Embryonic facial prominence (tissue), 1 donor: ENCODE data around the gene AGTR2.
A peak's percentile ranks its signal among the peaks of the same experiment; 100 is the strongest.
"Not testable (repeated sequence)": the region's sequence is repeated elsewhere in the genome, so short reads cannot be mapped to it uniquely, and the experiment has no call there.

Source experiments
- DNase-seq: peaks from one replicate; pipeline ENCODE4 v3.0.0-alpha.2; 2016; ENCODE audit errors: extremely low spot score

Gene AGTR2, protein sequence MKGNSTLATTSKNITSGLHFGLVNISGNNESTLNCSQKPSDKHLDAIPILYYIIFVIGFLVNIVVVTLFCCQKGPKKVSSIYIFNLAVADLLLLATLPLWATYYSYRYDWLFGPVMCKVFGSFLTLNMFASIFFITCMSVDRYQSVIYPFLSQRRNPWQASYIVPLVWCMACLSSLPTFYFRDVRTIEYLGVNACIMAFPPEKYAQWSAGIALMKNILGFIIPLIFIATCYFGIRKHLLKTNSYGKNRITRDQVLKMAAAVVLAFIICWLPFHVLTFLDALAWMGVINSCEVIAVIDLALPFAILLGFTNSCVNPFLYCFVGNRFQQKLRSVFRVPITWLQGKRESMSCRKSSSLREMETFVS

DNA sequence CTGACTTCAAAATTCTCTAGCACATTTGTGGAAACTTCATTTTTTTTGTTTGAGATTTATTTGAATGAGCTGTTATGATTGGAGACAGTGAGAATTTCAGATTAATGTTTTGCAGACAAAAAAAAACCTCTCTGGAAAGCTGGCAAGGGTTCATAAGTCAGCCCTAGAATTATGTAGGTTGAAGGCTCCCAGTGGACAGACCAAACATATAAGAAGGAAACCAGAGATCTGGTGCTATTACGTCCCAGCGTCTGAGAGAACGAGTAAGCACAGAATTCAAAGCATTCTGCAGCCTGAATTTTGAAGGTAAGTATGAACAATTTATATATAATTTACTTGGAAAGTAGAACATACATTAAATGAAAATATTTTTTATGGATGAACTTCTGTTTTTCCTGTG is at the start of gene AGTR2:
AGTR2 (plus strand) TSS at position 234 of the 400 bp plus-strand sequence. CDS start 1,537 bp downstream, outside the sequence.
- no peak for DNase-seq

DNA sequence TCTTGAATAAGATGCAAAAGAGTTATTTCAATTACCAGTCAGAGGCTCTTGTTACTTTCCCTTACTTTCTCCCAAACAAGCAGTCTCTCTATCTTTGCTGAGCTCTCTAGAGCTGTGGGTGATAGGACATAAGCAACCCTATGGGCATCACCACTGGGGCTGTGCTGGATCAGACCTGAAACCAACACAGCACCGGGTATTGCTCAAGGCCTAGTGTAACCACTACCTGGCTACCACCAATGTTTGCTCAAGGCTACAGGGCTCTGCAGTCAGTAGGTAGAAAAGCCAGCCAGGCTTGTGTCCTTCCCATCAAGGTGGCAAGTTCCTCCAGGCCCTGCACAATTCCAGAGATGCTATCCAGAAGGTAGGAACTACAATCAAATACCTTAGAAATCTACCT is 35.3 kb upstream of the AGTR2 start:
- DNase-seq = no peak

DNA sequence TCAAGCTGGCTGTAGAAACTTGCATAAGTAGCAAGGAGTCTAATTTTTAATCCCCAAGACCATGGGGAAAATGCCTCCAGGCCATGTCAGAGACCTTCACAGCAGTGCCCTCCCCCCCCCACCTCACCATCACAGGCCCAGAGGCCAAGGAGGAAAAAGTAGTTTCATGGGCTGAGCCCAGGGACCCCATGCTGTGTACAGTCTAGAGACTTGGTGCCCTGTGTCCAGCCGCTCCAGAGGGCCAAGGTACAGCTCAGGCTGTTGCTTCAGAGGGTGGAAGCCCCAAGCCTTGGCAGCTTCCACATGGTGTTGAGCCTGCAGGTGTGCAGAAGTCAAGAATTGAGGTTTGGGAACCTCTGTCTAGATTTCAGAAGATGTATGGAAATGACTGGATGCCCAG is 29.3 kb upstream of the AGTR2 start:
- not testable (repeated sequence) for DNase-seq

DNA sequence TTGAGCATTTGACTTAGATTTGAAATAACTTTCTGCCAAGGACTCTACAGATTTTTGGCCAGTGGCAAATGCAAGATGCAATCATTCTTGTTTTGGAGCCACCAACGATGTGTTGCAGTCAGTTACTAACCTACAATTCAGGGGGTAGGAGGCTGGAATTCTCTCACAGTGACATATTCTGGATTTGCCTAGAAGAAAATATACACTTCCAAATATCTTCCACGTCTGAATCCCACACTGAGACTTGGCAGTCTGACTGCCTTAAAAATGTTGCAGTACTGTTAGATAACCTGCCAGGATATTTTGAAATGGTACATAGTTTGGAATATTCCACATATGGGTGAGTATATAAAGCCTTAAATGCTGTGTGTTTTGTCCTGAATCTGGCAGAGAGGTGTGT is 27.6 kb upstream of the AGTR2 start:
- DNase-seq = no peak

DNA sequence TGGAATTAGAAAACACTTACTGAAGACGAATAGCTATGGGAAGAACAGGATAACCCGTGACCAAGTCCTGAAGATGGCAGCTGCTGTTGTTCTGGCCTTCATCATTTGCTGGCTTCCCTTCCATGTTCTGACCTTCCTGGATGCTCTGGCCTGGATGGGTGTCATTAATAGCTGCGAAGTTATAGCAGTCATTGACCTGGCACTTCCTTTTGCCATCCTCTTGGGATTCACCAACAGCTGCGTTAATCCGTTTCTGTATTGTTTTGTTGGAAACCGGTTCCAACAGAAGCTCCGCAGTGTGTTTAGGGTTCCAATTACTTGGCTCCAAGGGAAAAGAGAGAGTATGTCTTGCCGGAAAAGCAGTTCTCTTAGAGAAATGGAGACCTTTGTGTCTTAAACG is 2.4 kb downstream of the AGTR2 start:
- no peak for DNase-seq

DNA sequence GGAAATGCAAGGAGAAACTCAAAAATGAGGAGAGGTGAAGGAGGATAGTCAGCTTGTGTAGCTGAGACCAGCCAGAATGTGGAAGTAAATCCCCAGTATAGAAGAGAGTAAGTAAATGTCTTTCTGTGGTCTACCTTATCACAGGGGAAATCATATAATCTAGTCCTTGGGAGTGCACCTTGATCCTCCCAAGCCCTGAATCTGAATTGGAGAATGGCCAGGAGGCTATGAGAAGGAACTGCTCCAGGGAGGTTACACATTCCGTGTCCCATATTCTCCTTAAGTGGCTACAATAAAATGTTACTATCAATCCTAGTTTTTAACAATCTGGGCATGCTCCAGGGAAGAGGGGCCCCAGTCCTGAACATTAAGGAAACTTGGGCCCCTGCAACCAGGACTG is 10.8 kb downstream of the AGTR2 start:
- DNase-seq = no peak

DNA sequence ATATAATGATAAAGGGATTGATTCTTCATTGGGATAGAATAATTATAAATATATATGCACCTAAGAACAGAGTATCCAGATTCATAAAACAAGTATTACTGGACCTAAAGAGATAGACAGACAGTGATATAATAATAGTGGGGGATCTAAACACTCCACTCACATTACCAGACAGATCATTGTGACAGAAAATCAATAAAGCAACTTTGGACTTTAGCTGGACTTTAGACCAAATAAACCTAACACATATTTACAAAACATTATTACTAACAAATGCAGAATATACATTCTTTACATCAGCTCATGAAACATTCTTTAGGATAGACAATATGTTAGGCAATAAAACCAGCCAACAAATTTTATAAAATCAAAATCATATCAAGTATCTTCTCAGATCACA is 14.6 kb downstream of the AGTR2 start:
- no peak for DNase-seq

DNA sequence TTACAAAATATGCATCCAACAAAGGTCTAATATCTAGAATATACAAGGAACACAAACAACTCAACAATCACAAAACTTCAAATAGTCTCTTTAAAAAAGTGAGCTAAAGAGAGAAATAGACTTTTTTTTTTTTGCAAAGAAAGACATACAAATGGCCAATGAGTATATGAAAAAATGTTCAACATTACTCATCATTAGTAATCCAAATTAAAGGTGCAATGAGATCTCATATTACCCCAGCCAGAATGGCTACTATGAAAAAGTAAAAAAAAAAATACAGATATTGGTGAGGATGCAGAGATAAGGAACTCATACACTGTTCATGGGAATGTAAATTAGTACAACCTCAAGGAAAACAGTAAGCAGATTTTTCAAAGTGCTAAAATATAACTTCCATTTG is 24.1 kb downstream of the AGTR2 start:
- DNase-seq = no peak

DNA sequence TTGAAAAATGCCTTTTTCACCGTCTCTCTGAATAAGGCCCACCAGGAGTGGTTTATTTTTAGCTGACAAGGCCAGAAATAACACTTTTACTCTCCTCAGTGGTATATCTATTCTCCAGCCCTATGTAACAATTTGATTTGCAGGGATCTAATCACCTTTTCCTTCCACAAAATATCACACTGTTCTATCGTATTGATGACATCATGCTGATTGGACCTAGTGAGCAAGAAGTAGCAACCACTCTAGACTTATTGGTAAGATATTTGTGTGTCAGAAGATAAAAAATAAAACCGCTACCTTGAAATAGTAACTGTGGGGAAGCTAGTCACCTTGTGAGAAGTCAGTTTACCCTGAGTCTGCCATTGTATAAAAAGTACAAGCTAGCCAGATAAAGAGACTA is 27.7 kb downstream of the AGTR2 start:
- DNase-seq = no peak

DNA sequence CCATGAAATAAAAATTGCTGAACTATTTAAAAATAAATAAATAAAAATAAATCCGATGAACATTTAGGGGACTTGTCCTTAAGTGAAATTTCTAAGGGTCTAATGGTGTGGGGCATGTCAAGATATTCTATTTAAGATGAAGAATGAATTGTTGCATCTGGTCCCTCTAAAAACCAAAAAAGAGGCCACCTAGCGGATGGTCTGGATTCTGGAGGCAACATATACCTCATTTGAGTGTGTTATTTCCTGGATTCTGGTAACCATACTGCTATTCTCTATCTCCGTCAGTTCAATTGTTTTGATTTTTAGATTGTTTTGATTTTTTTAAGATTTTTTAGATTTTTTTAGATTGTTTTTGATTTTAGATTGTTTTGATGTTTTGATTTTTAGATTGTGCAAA is 28.3 kb downstream of the AGTR2 start:
- no peak for DNase-seq

DNA sequence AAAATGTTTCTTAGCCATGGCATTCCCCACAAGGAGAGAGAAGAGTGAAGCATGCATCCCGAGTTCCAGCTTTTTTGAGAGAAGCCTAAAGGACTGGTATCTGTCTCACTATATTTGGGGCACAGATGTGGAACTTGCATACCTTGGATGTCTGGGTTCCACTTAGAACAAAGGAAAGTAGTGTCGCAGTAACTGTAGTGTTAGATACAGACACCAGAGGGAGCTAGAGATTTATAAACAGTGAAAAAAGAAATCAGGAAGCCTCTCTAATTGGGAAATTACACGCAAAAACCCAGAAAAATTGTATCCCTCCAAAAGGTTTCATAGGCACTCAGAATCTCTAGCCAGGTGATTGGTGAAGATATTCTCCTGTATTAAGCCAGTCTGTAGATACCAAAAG is 34.4 kb downstream of the AGTR2 start:
- peak; percentile 9 for DNase-seq

DNA sequence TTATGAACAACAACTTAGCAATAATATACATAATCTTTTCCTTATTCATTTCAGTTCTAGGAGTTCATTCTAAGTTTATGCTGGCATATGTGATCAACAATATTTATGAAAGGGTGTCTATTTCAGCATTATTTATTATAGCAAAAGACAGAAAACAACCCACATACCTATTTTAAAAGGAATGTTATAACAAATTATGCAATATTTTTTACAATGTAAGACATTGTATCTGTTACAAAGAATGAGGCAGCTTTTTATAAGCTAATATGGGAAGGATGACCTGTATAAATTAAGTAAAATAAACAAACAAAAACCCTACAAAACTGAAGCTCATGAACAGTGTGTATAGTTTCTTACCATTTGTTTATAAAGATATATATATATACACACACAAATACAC is 42.7 kb downstream of the AGTR2 start:
- no peak for DNase-seq

DNA sequence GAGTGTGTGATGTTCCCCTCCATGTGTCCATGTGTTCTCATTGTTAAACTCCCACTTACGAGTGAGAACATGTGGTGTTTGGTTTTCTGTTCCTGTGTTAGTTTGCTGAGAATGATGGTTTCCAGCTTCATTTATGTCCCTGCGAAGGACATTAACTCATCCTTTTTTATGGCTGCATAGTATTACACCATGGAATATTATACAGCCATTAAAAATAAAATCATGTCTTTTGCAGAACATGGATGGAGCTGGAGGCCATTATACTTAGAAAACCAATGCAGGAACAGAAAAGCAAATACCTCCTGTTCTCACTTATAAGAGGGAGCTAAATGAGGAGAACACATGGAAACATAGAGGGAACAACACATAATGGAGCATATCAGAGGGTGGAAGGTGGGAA is 46.5 kb downstream of the AGTR2 start:
- not testable (repeated sequence) for DNase-seq
